NCI-H2029 treated with DMSO at 0.1 percent for 48 hours (cell line): ENCODE measurements around the gene NDUFS7.

Experiments used
- DNase-seq: peaks from one replicate; lab custom pipeline; 2025; lab: John Stamatoyannopoulos, UW

Gene NDUFS7

GRCh38 chr19:1365319-1366269 is 18.1 kb upstream of the NDUFS7 start:
- DNase-seq: no peak

GRCh38 chr19:1366296-1366695 is 17.4 kb upstream of the NDUFS7 start:
- no peak for DNase-seq

- no peak for DNase-seq
These were observed 16.5 kb upstream of the NDUFS7 start for GRCh38 chr19:1366899-1367870.

GRCh38 chr19:1369214-1369805 is 14.4 kb upstream of the NDUFS7 start:
- no peak for DNase-seq

GRCh38 chr19:1370579-1371361 is 12.9 kb upstream of the NDUFS7 start:
- DNase-seq: no peak

GRCh38 chr19:1373042-1373533 is 10.6 kb upstream of the NDUFS7 start:
- DNase-seq: no peak

- no peak for DNase-seq
These were observed 10.0 kb upstream of the NDUFS7 start for GRCh38 chr19:1373534-1374249.

- DNase-seq: no peak
These were observed 9.5 kb upstream of the NDUFS7 start for GRCh38 chr19:1374250-1374577.

GRCh38 chr19:1376415-1376805 is 7.3 kb upstream of the NDUFS7 start:
- DNase-seq: no peak

GRCh38 chr19:1377176-1377964 is 6.3 kb upstream of the NDUFS7 start:
- no peak for DNase-seq

GRCh38 chr19:1377965-1378785 is 5.5 kb upstream of the NDUFS7 start:
- DNase-seq: no peak

- DNase-seq: no peak
These were observed 4.4 kb upstream of the NDUFS7 start for GRCh38 chr19:1379126-1379905.

- DNase-seq: no peak
These were observed 3.7 kb upstream of the NDUFS7 start for GRCh38 chr19:1379961-1380489.

- no peak for DNase-seq
These were observed 1.5 kb upstream of the NDUFS7 start for GRCh38 chr19:1382250-1382649.

- no peak for DNase-seq
These were observed 743 bp upstream of the NDUFS7 start for GRCh38 chr19:1383017-1383311.

GRCh38 chr19:1384085-1384462 is 367 bp downstream of the NDUFS7 start:
- DNase-seq: no peak

- DNase-seq: no peak
These were observed 887 bp downstream of the NDUFS7 start for GRCh38 chr19:1384478-1385110.

- no peak for DNase-seq
These were observed 2.1 kb downstream of the NDUFS7 start for GRCh38 chr19:1385816-1386215.
